Subcutaneous adipose tissue (tissue), 4 donors: ENCODE data around the gene SDSL. TPM values are rescaled to one million over a fixed set of nuclear protein-coding genes. Genes with fewer than 3 reads are reported as not detected.

Source experiments
- CTCF ChIP-seq: fragments of 450-650 bp; IDR thresholded peaks from one replicate; pipeline ENCODE4 v1.5.1; 2016; ENCODE audit warnings: low read depth, mild to moderate bottlenecking, control low read depth, antibody characterized with exemption, moderate library complexity
- total RNA-seq, 4 donors: library from RNA; depleted of rRNA; stranded (reverse); fragments of >200 nt; gene quantifications; one replicate each; pipeline ENCODE4 v1.1.0, GENCODE V29; 2016

The SDSL gene
- total RNA-seq, 4 donors from 2014 or later = 2.9 to 12.1 (median 6.3) TPM

- TF ChIP-seq CTCF = no peak
Measured at GRCh38 chr12:113462998-113463745, 41.0 kb downstream of the SDSL start.

- no peak for TF ChIP-seq CTCF
Measured at GRCh38 chr12:113463746-113464451, 41.7 kb downstream of the SDSL start.

- TF ChIP-seq CTCF = no peak
Measured at GRCh38 chr12:113464452-113464775, 42.2 kb downstream of the SDSL start.

GRCh38 chr12:113464852-113465719 is 42.9 kb downstream of the SDSL start:
- no peak for TF ChIP-seq CTCF

- no peak for TF ChIP-seq CTCF
Measured at GRCh38 chr12:113465808-113466453, 43.8 kb downstream of the SDSL start.

- TF ChIP-seq CTCF = no peak
Measured at GRCh38 chr12:113466454-113467141, 44.4 kb downstream of the SDSL start.
